Measurements from ENCODE around the gene UMODL1.
"Not testable (repeated sequence)": the region's sequence is repeated elsewhere in the genome, so short reads cannot be mapped to it uniquely, and the experiment has no call there.

Gene UMODL1

DNA sequence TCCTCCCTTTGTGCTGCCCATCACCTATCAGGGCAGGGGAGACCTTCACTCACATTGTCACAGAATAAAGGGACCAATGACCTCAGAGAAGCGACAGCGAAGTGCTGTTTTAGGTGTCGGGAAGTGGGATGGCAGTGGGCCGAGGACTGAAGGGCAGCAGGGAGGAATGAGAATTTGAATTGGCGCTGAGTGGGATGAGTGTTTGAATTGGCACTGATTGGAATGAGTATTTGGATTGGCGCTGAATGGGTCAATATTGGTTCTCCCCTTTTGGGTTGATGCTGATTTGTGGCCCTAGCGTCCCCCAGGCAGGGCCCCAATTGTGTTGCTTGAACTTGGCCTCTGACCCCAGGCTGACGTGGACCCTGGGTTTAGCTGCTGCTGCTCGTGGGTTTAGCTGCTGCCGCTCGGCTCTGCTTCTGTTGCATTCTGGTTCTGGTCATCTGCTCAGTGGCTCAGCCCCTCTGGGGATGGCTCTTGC lies 12.4 kb upstream of the UMODL1 start:
- DNase-seq (ENCODE audit: low read depth in 1 of 2, low spot score in 1 of 2), result no peak

DNA sequence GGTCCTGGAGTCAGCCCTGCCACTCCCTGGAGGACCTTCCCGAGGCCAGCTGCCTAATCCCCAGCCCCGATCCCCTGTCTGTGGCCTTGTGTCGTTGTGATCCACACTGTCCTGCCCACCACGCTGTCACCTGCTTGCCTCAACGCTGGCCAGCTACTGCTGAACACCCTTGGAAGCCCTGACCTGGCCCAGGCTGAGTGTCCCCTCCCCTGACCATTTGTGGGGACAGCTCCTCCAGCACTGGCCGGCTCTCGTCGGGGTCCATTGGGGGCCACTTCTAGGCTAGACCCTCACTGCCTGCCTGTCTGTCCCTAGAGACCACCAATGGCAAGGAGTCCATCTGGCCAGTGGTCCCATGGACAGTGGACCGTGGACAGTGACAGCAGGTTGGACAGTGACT lies 12.0 kb upstream of the UMODL1 start:
- DNase-seq (ENCODE audit: low read depth in 1 of 2, low spot score in 1 of 2), result no peak

DNA sequence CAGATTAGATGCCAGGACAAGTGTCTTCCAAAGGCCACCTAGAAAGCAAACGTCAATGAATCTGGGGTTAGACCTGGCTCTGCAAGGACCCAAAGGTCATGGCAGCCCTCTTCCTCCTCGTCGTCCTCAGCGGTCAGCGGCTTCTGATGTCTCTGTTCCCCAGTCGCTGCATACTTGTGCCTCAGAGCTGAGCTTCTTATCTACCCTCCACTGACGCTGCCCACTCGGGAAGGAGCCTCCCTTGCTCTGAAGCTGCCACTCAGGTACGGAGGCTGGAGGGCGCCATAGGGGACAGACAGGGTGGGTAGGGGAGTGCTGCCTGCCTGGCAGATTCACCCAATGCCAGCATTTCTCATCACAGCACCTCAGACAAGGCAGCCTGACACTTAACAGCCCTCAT lies 11.4 kb upstream of the UMODL1 start:
- no peak for DNase-seq (ENCODE audit: low read depth in 1 of 2, low spot score in 1 of 2)

DNA sequence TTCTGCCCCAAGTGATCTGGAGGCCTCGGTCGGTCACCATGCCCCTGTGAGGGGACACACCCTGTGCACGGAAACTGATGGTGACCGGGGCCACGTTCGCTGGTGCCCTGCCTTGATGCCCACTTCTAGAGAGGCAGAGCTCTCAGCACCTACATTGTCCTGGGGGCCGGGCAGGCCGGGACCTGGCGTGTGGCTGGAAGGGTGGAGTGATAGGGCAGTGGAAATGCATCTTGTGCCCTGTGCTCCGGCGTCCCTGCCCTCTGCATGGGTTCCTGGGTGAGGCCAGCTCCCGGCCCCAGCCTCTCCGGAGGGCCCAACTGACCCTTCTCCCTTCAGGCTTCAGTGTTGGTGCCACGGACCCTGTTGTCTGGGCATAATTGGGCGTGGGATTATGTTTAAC lies 11.0 kb upstream of the UMODL1 start:
- no peak for DNase-seq (ENCODE audit: low read depth in 1 of 2, low spot score in 1 of 2)

DNA sequence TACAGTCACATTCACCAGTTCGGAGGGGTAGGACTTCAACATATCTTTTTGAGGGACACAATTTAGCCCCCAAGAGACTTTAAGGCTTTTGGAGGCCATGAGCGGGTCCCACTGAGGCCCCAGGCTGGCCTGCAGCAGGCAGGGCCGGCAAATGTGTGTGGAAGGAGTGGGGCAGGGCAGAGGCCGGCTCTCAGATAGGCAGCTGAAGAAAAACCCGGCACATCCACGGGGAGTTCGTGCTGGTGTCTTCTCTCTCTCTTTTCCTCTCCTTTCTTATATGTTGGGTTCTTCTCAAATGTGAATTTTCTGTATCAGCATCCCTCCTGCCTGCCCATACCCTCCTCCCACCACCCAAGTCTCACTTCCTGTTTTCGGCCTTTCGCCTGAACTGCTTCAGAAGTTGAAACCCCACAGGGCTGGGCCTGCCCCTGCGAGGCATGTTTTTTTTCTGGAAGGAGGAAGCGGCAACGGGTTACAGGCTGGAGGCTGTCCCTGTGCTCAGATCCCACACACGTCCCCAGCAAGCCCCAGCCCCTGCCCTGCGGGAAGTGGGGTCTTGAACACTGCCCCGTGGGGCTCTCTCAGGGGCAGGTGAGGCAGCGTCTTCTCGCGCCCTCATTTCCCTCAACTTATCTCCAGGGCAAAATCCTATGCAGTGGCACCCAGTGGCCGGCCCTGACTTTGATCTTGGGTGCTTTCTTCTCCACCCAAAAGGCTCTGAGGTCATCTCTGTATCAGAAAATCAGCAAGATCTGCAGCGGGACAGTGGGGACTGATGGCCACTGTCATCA lies 9.7 kb upstream of the UMODL1 start:
- no peak for DNase-seq (ENCODE audit: low read depth in 1 of 2, low spot score in 1 of 2)

DNA sequence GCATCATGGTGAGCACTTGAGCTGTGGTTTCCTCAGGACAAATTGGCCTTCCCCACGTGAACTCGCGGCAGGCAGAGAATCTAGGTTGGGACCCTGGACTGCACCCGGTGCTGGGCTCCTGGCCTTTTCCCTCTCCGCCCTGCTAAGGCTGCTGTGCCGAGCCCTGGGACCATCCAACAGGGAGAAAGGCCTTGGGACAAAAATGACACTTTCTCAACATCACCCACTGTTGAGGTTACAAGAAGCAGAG lies 9.2 kb upstream of the UMODL1 start:
- DNase-seq (ENCODE audit: low read depth in 1 of 2, low spot score in 1 of 2), result no peak

DNA sequence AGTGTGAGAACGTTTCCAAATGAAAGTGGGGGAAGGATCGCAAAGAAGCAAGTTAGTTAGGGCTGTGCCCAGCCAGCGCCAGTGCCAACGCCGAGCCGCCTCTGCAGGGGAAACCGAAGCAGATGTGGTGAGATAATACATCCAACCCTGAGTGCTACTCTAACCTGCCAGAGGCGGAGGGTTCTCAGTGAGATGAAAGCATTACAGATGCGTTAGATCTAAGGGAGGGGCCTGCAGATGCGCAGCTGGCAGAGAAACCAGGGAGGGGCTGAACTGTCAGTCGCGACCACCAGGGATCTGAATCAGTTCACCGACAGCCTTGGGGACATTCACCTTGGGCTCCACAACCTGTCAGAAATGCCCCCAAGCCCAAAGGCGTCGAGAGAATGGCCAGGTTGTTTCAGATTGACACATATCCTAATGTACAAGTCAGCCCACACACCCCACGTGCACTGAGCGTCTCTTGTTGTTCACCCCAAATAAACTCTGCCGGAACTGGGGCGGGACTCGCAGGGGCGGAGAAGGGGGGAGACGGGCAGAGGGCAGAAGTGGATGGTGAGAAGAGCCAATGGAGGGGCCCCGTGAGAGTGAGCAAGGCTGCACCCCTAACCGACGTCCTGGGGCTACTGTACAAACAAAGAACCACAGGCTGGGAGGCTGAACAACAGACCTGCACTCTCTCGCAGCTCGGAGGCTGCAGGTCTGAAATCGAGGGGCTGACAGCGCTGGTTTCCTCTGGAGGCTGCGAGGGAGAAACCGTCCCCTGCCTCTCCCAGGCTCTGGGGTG lies 8.7 kb upstream of the UMODL1 start:
- DNase-seq (ENCODE audit: low read depth in 1 of 2, low spot score in 1 of 2), result peak; percentile 38 to 57

DNA sequence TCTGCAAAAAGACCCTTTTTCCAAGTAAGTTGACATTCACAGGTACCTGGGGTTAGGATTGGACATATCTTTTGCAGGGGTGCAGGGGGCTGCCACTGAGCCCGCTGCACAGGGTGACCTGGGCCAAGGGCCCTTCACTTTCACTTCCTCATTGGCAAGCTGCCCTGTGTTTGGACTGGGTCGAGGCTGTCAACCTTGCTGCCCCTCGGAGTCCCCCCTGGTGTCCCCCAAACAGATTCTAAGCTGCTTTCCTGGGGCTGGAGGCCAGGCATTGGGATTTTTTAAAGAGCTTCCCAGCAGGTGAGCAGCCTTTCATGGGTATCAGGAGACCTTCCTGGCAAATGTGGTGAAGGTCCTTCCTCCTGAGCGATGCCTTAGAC lies 7.9 kb upstream of the UMODL1 start:
- no peak for DNase-seq (ENCODE audit: low read depth in 1 of 2, low spot score in 1 of 2)

DNA sequence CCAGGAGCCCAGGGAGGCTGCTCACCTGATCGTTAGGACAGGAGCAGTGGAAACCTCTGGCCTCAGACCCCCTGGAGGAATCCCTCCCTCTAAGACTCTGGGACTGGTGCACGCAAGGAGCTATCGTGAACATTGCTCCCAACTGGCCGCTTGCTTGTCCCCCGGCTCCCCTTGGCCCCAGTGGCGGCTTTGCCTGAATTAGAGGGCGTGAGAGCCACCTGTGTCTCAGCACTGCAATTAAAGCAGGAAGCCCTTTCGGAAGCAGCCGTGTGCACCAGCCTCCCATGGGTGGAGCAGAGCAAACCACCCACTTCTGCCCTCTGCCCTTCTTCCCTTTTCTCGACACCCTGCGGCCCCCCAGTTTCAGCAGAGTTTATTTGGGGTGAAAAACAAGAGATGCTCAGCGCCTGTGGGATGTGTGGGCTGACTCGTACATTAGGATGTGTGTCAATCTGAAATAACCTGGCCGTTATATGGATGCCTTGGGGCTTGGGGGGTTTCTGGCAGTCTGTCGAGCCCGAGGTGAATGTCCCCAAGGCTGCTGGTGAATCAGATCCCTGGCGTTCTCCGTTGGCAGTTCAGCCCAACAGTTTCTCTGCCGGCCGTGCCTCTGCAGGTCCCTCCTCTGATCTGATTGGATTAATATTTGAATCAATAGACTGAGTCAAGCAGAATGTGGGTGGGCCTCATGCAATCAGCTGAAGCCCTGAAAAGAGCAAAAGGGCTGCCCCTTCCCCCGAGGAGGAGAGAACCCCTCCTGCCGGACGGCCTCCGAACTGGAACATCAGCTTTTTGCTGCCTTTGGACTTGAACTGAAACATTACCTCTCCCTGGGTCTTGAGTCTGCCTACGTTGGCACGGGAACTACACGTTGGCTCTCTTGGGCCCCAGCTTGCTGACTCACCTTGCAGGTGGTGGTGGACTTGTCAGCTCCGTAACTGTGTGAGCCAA lies 7.3 kb upstream of the UMODL1 start:
- DNase-seq (ENCODE audit: low read depth in 1 of 2, low spot score in 1 of 2), result peak; percentile 9 to 44

DNA sequence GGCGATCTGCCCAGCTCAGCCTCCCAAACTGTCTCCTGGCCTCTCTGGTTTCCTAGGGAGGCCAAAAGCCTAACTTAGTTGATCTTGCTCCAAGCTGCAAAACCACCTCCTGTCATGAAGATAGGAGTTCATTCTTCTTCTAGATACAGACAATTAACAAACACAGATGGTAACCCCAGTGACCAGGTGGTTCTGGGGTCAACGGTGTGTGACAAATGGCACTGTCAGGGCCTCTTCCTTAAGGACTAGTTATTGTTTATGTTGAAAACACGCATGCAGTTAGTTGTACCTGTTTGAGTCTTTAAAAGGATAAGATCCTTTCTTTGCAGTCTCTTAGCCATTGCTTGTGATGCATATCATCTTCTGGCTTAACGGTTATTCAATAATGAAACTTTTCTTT lies 4.6 kb upstream of the UMODL1 start:
- no peak for DNase-seq (ENCODE audit: low read depth in 1 of 2, low spot score in 1 of 2)

DNA sequence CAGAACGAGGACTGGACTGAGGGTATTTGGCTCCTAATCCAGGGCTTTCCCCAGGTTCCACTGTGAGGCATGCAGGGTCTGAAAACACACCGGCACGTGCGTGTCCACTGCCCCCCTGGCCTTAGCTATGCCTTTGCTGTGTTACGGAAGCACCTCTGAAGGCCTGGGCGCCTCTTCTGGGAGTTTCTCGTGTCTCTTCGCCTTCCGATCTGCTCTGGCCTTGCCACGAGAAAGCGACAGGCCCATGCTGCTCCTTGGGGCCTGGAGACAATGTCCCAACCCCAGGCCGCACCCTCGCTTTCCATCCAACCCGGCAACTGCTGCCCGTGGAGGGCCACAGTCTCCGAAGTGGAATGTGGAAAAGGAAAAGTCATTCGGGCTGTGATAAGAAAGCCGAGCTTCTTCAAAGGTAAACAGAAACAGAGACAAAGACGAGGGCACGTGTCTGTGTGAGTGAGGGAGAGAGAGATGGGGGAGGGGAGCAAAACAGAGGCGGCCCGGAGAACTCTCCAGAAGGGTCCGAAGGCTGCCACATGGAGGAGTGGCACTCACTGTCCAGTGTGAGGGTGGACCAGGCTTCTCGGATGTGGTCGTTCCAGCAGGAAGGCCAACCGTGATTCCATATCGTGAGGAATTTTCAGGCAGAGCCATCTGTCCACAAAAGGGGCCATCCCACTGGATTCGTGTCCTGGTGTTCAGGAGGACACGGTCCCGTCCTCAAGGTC lies 3.4 kb upstream of the UMODL1 start:
- DNase-seq (ENCODE audit: low read depth in 1 of 2, low spot score in 1 of 2), result no peak

DNA sequence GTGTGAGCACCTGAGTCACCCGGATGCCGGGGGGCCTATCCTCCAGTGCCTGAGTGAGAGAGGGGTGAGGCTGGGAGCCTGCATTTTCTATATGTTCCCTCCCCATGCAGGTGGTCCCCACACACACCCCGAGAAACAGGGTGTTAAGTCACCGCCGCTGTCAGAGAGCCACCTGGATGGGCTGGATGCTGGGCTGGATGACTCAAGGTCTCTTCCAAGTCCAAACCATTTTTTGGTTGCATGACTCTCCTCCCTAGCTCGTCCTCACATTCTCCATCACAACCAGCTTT lies 2.9 kb upstream of the UMODL1 start:
- no peak for DNase-seq (ENCODE audit: low read depth in 1 of 2, low spot score in 1 of 2)

DNA sequence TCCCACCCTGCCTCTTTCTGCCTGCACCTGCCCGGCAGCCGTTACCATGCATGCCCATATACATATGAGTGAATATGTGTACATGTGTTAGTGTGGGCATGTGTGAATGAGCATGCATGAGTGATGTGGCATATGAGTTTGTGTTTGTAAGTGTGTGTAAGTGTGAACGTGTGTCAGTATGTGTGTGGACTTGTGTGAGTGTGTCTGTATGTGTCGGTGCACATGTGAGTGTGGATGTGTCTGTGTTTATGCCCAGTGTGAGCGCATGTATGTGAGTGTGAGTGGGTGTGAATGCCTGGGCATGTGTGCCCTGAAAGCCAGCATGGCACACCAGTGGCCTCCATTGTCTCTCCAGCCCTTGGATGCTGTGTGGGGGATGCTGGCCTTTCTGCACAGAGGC lies 2.5 kb upstream of the UMODL1 start:
- DNase-seq (ENCODE audit: low read depth in 1 of 2, low spot score in 1 of 2), result no peak

DNA sequence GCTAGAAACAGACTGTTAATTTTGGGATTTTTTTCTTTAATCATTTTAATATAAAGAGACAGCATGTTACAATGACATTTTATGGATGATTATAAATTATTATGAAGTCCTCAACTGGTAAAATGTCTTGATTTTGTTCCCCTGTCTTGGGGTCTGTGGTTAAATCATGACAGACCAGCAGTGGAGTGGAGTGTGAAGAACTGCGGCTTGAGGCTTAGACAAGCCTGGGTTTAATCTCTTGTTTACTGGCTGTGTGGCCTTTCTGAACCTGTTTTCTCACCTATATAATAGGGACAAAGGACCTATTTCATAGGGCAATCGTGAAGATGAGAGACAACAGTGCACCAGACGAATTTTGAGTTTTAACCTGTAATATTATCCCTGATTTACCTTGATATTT lies 1.8 kb upstream of the UMODL1 start:
- DNase-seq (ENCODE audit: low read depth in 1 of 2, low spot score in 1 of 2), result no peak

DNA sequence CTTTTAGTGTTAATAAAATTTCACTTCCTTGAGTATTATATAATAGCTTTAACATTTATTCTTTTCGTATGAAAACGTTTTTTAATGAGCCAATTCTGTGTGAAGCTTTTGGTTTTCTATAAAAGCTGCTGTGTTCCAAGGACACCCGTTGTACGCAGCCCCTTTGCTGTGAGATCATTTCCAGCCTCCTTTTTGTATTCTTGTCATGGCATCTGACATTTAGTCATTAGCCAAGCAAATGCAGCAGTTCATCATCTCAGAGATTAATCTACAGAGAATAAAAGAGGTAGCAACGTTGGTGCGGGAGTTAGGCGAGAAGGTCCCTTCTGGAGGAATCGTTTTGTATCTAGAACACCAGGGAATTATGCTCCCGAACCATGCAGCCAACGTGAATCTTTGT lies 1.3 kb upstream of the UMODL1 start:
- DNase-seq (ENCODE audit: low read depth in 1 of 2, low spot score in 1 of 2), result no peak

DNA sequence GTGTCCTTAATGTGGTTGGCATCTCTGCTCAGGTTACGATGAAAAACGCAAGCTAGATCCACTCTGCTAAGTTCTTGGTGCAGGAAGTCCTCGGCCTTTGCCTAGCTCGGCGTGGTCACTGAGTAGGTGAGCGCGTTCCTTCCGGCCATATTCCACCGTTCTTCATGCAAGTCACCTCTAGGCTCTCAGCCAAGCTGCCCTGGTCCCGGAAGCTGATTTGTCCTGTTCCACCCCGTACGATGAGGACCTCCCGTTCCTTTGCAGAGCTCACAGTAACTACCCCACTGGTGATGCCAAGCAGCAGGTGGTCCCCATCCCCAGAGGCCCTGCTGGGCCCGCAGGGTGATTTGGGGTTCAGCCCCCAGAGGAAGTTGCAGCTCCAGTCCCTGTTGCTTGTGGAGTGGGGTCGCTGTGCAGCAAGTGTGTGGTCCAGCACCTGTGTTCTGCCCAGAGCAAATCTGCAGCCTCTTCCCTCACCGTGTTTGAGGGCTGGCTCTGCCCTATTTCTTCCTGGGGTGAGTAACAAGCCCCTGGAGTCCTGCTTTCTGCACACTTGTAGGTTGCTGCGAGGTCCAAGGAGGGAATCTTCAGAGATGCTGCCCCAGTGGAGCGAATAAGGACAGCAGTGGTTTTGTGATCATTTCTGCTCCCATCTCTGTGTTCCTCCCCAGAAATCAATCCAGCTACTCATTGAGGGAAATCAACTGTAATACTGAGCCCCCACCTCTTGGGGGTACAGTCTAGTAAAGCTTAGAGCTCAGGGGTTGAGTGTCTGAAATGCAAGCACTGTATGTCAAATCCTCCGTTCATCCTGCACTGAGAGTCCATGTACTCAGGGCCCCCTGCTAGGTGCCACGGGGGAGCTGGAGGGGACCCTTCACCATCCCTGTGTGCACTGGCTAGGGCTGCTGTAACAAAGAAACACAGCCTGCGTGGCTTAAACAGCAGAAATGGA lies 2.3 kb downstream of the UMODL1 start:
- DNase-seq (ENCODE audit: low read depth in 1 of 2, low spot score in 1 of 2), result no peak

DNA sequence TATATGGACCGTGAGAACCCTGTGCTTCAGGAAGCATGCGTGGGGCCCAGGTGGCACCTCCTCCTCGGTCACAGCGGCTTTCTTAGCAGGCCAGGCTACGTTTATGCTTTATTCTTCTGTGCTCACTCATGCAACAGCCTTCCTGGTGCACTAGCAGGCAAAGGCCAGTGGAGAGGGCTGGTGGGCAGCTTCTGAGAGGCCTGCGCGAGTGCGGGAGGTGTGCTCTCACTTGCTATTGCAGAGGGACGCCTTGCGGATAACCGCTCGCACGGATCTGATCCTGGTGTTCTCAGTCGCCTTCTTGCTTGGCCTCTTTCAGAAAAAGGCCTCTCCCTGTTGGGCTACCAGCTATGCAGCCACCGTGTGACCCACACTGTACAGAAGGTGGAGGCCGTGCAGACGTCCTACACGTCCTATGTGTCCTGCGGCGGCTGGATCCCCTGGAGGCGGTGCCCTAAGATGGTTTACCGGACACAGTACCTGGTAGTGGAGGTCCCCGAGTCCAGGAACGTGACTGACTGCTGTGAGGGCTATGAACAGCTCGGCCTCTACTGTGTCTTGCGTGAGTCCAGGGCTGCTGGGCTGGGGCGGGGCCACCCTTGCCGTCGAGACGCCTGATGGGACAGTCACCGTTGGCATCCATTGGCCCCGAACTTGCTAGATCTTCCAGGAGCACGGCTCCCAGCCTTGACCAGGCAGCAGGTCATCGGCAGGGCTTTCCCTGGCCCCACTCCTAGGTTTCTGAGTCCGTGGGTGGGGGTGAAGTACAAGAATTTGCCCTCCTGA lies 4.8 kb downstream of the UMODL1 start:
- no peak for DNase-seq (ENCODE audit: low read depth in 1 of 2, low spot score in 1 of 2)

DNA sequence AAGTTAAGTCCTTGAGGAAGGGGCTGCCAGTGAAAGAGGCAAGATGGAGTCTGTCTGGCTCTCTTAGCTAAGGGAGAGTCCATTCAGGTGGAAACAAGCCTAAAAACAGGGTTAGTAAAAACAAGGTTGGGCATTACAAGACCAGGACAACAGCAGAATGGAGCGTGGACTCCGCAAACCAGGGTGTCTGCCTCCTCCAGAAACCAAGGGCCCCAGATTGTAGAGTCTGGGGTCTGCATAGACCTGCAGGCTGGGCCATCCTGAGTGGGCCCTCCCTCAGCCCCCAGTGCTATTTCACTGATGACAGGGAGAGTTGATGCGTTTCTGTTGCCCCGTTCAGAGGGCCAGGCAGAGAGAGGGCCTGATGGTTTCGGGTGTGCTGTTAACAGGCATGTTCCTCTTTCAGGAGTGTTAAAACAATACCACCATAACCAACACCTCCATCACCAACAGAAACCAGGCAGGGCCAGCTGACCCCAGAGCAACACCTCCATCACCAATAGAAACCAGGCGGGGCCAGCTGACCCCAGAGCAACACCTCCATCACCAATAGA lies 6.6 kb downstream of the UMODL1 start:
- not testable (repeated sequence) for DNase-seq (ENCODE audit: low read depth in 1 of 2, low spot score in 1 of 2)
